Neuron (in vitro differentiated cells): ENCODE results near the gene ELOVL7.
"Not testable (repeated sequence)": the region's sequence is repeated elsewhere in the genome, so short reads cannot be mapped to it uniquely, and the experiment has no call there.

Experiments used
- H2AFZ ChIP-seq: one replicate; pipeline ENCODE4 v1.6.1; 2013; ENCODE audit warnings: low read depth, mild to moderate bottlenecking, inconsistent platforms, low read length, moderate library complexity
- H3K27me3 ChIP-seq: one replicate; pipeline ENCODE4 v1.6.1; 2013; ENCODE audit warnings: low read length; ENCODE audit not compliant: insufficient read depth
- H3K36me3 ChIP-seq: one replicate; pipeline ENCODE4 v1.6.1; 2013; ENCODE audit warnings: low read length; ENCODE audit not compliant: insufficient read depth
- H3K4me1 ChIP-seq: one replicate; pipeline ENCODE4 v1.6.1; 2013; ENCODE audit warnings: low read length; ENCODE audit not compliant: insufficient read depth
- H3K4me3 ChIP-seq: 2 replicates; pipeline ENCODE4 v1.5.1; 2013; ENCODE audit warnings: mild to moderate bottlenecking, low read length, moderate library complexity
- H3K9me3 ChIP-seq: one replicate; pipeline ENCODE4 v1.6.1; 2013; ENCODE audit warnings: low read length

The ELOVL7 gene

GRCh38 chr5:60823574-60823973 lies 20.5 kb downstream of the ELOVL7 start:
- no peaks in the 10 kb centered on the region for H3K9me3 ChIP-seq
- H3K4me3 ChIP-seq, result no peak overlapping the region
- H3K4me1 ChIP-seq, result no peaks in the 10 kb centered on the region
- no peaks in the 10 kb centered on the region for H3K36me3 ChIP-seq
- no peaks in the 10 kb centered on the region for H3K27me3 ChIP-seq
- H2AFZ ChIP-seq, result no peak overlapping the region

- H3K27me3 ChIP-seq, result no peaks in the 10 kb centered on the region
- H3K4me1 ChIP-seq, result no peaks in the 10 kb centered on the region
- H3K36me3 ChIP-seq, result no peaks in the 10 kb centered on the region
- H2AFZ ChIP-seq, result no peak overlapping the region
- H3K9me3 ChIP-seq, result no peaks in the 10 kb centered on the region
- no peak overlapping the region for H3K4me3 ChIP-seq
Observed at GRCh38 chr5:60822285-60822556, 21.8 kb downstream of the ELOVL7 start.

GRCh38 chr5:60821488-60822284 lies 22.4 kb downstream of the ELOVL7 start:
- no peak overlapping the region for H2AFZ ChIP-seq
- H3K9me3 ChIP-seq, result no peaks in the 10 kb centered on the region
- H3K4me3 ChIP-seq, result no peak overlapping the region
- no peaks in the 10 kb centered on the region for H3K36me3 ChIP-seq
- no peaks in the 10 kb centered on the region for H3K4me1 ChIP-seq
- no peaks in the 10 kb centered on the region for H3K27me3 ChIP-seq

- Histone ChIP-seq H2AFZ (no peak overlapping the region), H3K27me3 (no peaks in the 10 kb centered on the region), H3K36me3 (no peaks in the 10 kb centered on the region), H3K4me3 (no peak overlapping the region), H3K4me1 (no peaks in the 10 kb centered on the region), H3K9me3 (no peaks in the 10 kb centered on the region)
Observed at GRCh38 chr5:60820593-60821487, 23.2 kb downstream of the ELOVL7 start.

- H3K36me3 ChIP-seq, H3K27me3 ChIP-seq, H3K4me3 ChIP-seq, H3K4me1 ChIP-seq, H2AFZ ChIP-seq, H3K9me3 ChIP-seq: not testable (repeated sequence)
Observed at GRCh38 chr5:60816138-60816537, 27.9 kb downstream of the ELOVL7 start.

- Histone ChIP-seq H3K36me3 (no peaks in the 10 kb centered on the region), H3K4me1 (no peaks in the 10 kb centered on the region), H2AFZ (no peak overlapping the region)
Observed at GRCh38 chr5:60814498-60814897, 29.6 kb downstream of the ELOVL7 start.

GRCh38 chr5:60812426-60812825 lies 31.6 kb downstream of the ELOVL7 start:
- Histone ChIP-seq H2AFZ (no peak overlapping the region), H3K36me3 (no peaks in the 10 kb centered on the region), H3K4me1 (no peaks in the 10 kb centered on the region), H3K9me3 (no peaks in the 10 kb centered on the region), H3K27me3 (no peaks in the 10 kb centered on the region), H3K4me3 (no peak overlapping the region)

More at GRCh38 chr5:60814498-60814897, 29.6 kb downstream of the ELOVL7 start:
- no peaks in the 10 kb centered on the region for H3K27me3 ChIP-seq
- no peaks in the 10 kb centered on the region for H3K9me3 ChIP-seq
- H3K4me3 ChIP-seq, result no peak overlapping the region

- H2AFZ ChIP-seq, result no peak overlapping the region
- no peaks in the 10 kb centered on the region for H3K36me3 ChIP-seq
- no peaks in the 10 kb centered on the region for H3K4me1 ChIP-seq
- H3K4me3 ChIP-seq, result no peak overlapping the region
- H3K9me3 ChIP-seq, result no peaks in the 10 kb centered on the region
- no peaks in the 10 kb centered on the region for H3K27me3 ChIP-seq
Observed at GRCh38 chr5:60811105-60811504, 33.0 kb downstream of the ELOVL7 start.

GRCh38 chr5:60810438-60811085 lies 33.5 kb downstream of the ELOVL7 start:
- H3K27me3 ChIP-seq, result no peaks in the 10 kb centered on the region
- no peaks in the 10 kb centered on the region for H3K4me1 ChIP-seq
- no peak overlapping the region for H3K4me3 ChIP-seq
- no peaks in the 10 kb centered on the region for H3K9me3 ChIP-seq
- no peaks in the 10 kb centered on the region for H3K36me3 ChIP-seq
- no peak overlapping the region for H2AFZ ChIP-seq

- Histone ChIP-seq H3K27me3 (no peaks in the 10 kb centered on the region), H3K9me3 (no peaks in the 10 kb centered on the region), H3K4me3 (no peak overlapping the region), H3K4me1 (no peaks in the 10 kb centered on the region), H3K36me3 (no peaks in the 10 kb centered on the region), H2AFZ (no peak overlapping the region)
Observed at GRCh38 chr5:60809891-60810425, 34.1 kb downstream of the ELOVL7 start.

GRCh38 chr5:60806591-60807243 lies 37.4 kb downstream of the ELOVL7 start:
- Histone ChIP-seq H3K9me3 (no peaks in the 10 kb centered on the region), H2AFZ (no peak overlapping the region), H3K27me3 (no peaks in the 10 kb centered on the region), H3K4me3 (no peak overlapping the region), H3K36me3 (no peaks in the 10 kb centered on the region), H3K4me1 (no peaks in the 10 kb centered on the region)

GRCh38 chr5:60805463-60805862 lies 38.6 kb downstream of the ELOVL7 start:
- H3K9me3 ChIP-seq, result no peaks in the 10 kb centered on the region
- no peaks in the 10 kb centered on the region for H3K4me1 ChIP-seq
- H3K27me3 ChIP-seq, result no peaks in the 10 kb centered on the region
- no peaks in the 10 kb centered on the region for H3K36me3 ChIP-seq
- H2AFZ ChIP-seq, result no peak overlapping the region
- no peak overlapping the region for H3K4me3 ChIP-seq
